Measurements from ENCODE around the gene JAM3. TPM values are rescaled to one million over a fixed set of nuclear protein-coding genes. Genes with fewer than 3 reads are reported as not detected.

Gene JAM3
- total RNA-seq, 2 donors from 2014 or later = 35.8 to 41.8 TPM

DNA sequence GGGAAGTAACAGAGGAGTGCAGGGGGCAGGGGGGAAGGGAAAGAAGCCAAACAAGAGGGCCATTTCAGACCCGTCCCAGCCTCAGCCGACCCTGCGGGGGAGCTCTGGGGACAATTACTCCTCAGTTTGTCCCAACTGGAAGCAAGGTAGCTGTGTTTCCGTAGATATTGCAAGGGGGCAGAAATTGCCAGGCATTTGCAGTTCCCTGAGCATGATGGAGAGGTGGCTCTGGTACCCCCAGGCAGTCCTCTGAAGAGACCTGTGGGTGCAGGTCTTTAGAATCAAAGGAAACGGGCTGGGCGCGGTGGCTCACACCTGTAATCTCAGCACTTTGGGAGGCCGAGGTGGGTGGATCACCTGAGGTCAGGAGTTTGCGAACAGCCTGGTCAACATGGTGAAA lies 13.8 kb upstream of the JAM3 start:
- no peak overlapping the region for H3K27ac ChIP-seq (ENCODE audit: low read depth, low read length)
- no peaks in the 10 kb centered on the region for H3K36me3 ChIP-seq (ENCODE audit: control insufficient read depth, insufficient read depth, low read length)
- Mint-ChIP-seq H3K27me3 (ENCODE audit: insufficient read depth) (no peaks in the 10 kb centered on the region), H3K36me3 (ENCODE audit: low read depth) (no peaks in the 10 kb centered on the region), H3K4me1 (peaks cover 16% of the 10 kb centered on the region), H3K27ac (no peak overlapping the region), H3K9me3 (no peaks in the 10 kb centered on the region), H3K4me3 (no peak overlapping the region)
- DNase-seq = peak; percentile 50
- TF ChIP-seq, protein P1, sequence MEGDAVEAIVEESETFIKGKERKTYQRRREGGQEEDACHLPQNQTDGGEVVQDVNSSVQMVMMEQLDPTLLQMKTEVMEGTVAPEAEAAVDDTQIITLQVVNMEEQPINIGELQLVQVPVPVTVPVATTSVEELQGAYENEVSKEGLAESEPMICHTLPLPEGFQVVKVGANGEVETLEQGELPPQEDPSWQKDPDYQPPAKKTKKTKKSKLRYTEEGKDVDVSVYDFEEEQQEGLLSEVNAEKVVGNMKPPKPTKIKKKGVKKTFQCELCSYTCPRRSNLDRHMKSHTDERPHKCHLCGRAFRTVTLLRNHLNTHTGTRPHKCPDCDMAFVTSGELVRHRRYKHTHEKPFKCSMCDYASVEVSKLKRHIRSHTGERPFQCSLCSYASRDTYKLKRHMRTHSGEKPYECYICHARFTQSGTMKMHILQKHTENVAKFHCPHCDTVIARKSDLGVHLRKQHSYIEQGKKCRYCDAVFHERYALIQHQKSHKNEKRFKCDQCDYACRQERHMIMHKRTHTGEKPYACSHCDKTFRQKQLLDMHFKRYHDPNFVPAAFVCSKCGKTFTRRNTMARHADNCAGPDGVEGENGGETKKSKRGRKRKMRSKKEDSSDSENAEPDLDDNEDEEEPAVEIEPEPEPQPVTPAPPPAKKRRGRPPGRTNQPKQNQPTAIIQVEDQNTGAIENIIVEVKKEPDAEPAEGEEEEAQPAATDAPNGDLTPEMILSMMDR (conservative IDR thresholded peaks at IDR 0.05) = no peak
- H3K4me3 ChIP-seq (ENCODE audit: low read length) = no peak overlapping the region
- 80 to 93% methylated on average over 8 to 9 of the region's 9 CpGs for WGBS, 2 experiments (ENCODE audit: insufficient coverage in 1 of 2, insufficient read length in 1 of 2)
- peaks cover 5% of the 10 kb centered on the region for H3K4me1 ChIP-seq (ENCODE audit: control insufficient read depth, insufficient read depth, low read length)
- H3K27me3 ChIP-seq (ENCODE audit: control insufficient read depth, insufficient read depth, low read length, poor library complexity, severe bottlenecking) = peaks cover 4% of the 10 kb centered on the region
- no peaks in the 10 kb centered on the region for H3K9me3 ChIP-seq (ENCODE audit: control insufficient read depth, low read length)
- H3K9ac ChIP-seq (ENCODE audit: extremely low read depth, low read length, poor library complexity, severe bottlenecking) = no peak overlapping the region

- no peak for DNase-seq
- no peak overlapping the region for H3K27ac Mint-ChIP-seq
- no peak overlapping the region for H3K4me3 Mint-ChIP-seq
- H3K9me3 ChIP-seq (ENCODE audit: control insufficient read depth, low read length) = no peaks in the 10 kb centered on the region
- no peak overlapping the region for H3K4me3 ChIP-seq (ENCODE audit: low read length)
- TF ChIP-seq, protein P1 (conservative IDR thresholded peaks at IDR 0.05) = no peak
- H3K4me1 ChIP-seq (ENCODE audit: control insufficient read depth, insufficient read depth, low read length) = no peaks in the 10 kb centered on the region
- peaks cover 6% of the 10 kb centered on the region for H3K4me1 Mint-ChIP-seq
- H3K36me3 Mint-ChIP-seq (ENCODE audit: low read depth) = no peaks in the 10 kb centered on the region
- H3K36me3 ChIP-seq (ENCODE audit: control insufficient read depth, insufficient read depth, low read length) = no peaks in the 10 kb centered on the region
- peaks cover 4% of the 10 kb centered on the region for H3K27me3 Mint-ChIP-seq (ENCODE audit: insufficient read depth)
- no peaks in the 10 kb centered on the region for H3K27me3 ChIP-seq (ENCODE audit: control insufficient read depth, insufficient read depth, low read length, poor library complexity, severe bottlenecking)
- H3K9me3 Mint-ChIP-seq = no peaks in the 10 kb centered on the region
- 75 to 88% methylated on average over 1 to 3 of the region's 3 CpGs for WGBS, 2 experiments (ENCODE audit: insufficient coverage in 1 of 2, insufficient read length in 1 of 2)
- no peak overlapping the region for H3K9ac ChIP-seq (ENCODE audit: extremely low read depth, low read length, poor library complexity, severe bottlenecking)
- H3K27ac ChIP-seq (ENCODE audit: low read depth, low read length) = no peak overlapping the region
Measured at GRCh38 chr11:134060316-134060715, 8.6 kb upstream of the JAM3 start.

GRCh38 chr11:134062265-134063123 lies 6.4 kb upstream of the JAM3 start:
- peaks cover 6% of the 10 kb centered on the region for H3K4me1 Mint-ChIP-seq
- 92 to 93% methylated on average over 19 to 24 of the region's 24 CpGs for WGBS, 2 experiments (ENCODE audit: insufficient coverage in 1 of 2, insufficient read length in 1 of 2)

More at GRCh38 chr11:134062265-134063123, 6.4 kb upstream of the JAM3 start:
- Histone ChIP-seq H3K27ac (ENCODE audit: low read depth, low read length) (no peak overlapping the region), H3K4me1 (ENCODE audit: control insufficient read depth, insufficient read depth, low read length) (no peaks in the 10 kb centered on the region), H3K27me3 (ENCODE audit: control insufficient read depth, insufficient read depth, low read length, poor library complexity, severe bottlenecking) (peaks cover 6% of the 10 kb centered on the region), H3K4me3 (ENCODE audit: low read length) (no peak overlapping the region), H3K9ac (ENCODE audit: extremely low read depth, low read length, poor library complexity, severe bottlenecking) (no peak overlapping the region), H3K36me3 (ENCODE audit: control insufficient read depth, insufficient read depth, low read length) (no peaks in the 10 kb centered on the region), H3K9me3 (ENCODE audit: control insufficient read depth, low read length) (no peaks in the 10 kb centered on the region)
- TF ChIP-seq, protein P1 (conservative IDR thresholded peaks at IDR 0.05) = no peak
- H3K27me3 Mint-ChIP-seq (ENCODE audit: insufficient read depth) = peaks cover 15% of the 10 kb centered on the region
- no peaks in the 10 kb centered on the region for H3K9me3 Mint-ChIP-seq
- H3K27ac Mint-ChIP-seq = no peak overlapping the region
- DNase-seq = no peak
- H3K36me3 Mint-ChIP-seq (ENCODE audit: low read depth) = no peaks in the 10 kb centered on the region
- H3K4me3 Mint-ChIP-seq = no peak overlapping the region

All from endodermal cell (in vitro differentiated cells).